Mucosa of descending colon (tissue), 3 donors: ENCODE measurements around the gene HHEX. TPM values are rescaled to one million over a fixed set of nuclear protein-coding genes. Genes with fewer than 3 reads are reported as not detected.

Experiments
- ATAC-seq: fragments of 200-7000 bp; cut with Tn5 transposase; one replicate; pipeline ENCODE4 v1.9.1; 2020; ENCODE audit warnings: mild to moderate bottlenecking, moderate library complexity
- DNase-seq, 3 donors: peaks; one replicate each; pipeline ENCODE4 v3.0.0-alpha.2; 2020
- H3K36me3 ChIP-seq: fragments of 200-600 bp; one replicate; pipeline ENCODE4 v1.8.0; 2021; ENCODE audit warnings: low read depth, mild to moderate bottlenecking
- H3K4me1 ChIP-seq: fragments of 200-600 bp; one replicate; pipeline ENCODE4 v1.8.0; 2021; ENCODE audit warnings: low read depth, mild to moderate bottlenecking
- H3K4me3 ChIP-seq: fragments of 200-600 bp; one replicate; pipeline ENCODE4 v1.8.0; 2021; ENCODE audit warnings: mild to moderate bottlenecking
- H3K9me3 ChIP-seq: fragments of 200-600 bp; one replicate; pipeline ENCODE4 v1.8.0; 2021; ENCODE audit warnings: mild to moderate bottlenecking
- intact Hi-C, 2 donors: fragments of 100-400 bp; cut with DNase I in 1 of 2; cut with micrococcal nuclease in 1 of 2; formaldehyde crosslinking; loops; one replicate each; pipeline versions ENCODE4 v1.11.0 to v1.11.1; 2022; cut with DNase I, micrococcal nuclease
- total RNA-seq, 3 donors: library from RNA; stranded (reverse); fragmentation: NEBNext Ultra II Directional in 2 of 3; extraction: Animal tissue kit (Norgen Biotek cat#: 25700) in 2 of 3; gene quantifications; one replicate each; pipeline versions ENCODE4 v1.2.1 to v1.2.4, GENCODE V29; 2021 to 2023
- TF ChIP-seq, protein P1 (sequence below): fragments of 200-600 bp; IDR thresholded peaks from one replicate; pipeline ENCODE4 v1.8.0; 2022; ENCODE audit warnings: antibody characterized with exemption, mild to moderate bottlenecking
- donor health status: DM: no; HTN: no; CAD: no; lungs with moderate emphysema.
- donor health status: DM: no; HTN: no; CAD: no.
- donor health status: DM: no; HTN: yes; CAD: no.

HHEX gene
- total RNA-seq, 3 donors from 2014 or later = 3.5 to 8.8 (median 4.0) TPM

DNA sequence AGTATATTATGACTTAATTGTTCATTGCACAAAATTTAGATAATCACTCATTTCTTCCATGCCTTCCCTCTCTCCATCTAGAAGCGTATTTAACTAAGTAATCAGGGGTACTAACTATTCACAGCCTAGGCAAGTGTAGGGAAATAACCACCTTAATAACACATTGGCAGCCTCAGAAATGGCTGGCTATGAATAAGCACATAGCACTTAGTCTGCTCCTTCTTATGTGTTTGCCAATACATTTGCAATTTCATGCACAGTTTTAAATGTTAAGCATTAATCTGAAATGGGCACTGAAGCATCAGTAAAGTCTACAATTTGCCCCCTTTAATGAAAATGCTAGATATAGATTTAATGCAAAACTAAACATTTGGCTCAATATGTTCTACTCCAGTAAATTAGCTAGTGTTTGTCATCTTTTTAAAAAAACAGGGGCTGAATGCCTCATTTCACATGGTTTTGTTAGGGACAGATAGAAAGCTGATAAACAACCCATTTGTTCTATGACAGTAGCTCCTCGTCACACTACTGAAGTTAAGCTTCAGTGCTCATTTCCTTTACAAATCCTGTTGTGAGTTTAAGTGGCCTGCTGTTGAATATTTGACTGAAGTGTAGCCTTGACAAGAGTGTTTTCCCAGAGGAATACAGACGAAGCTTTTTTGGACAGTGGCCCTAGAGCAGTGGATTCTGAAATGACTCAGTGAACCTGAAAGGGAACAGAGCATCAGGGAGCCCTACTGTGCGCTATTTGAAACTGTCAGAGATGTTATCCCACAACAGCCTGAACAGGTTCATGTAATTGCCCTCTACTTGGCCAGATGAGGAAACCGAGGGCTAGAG is 30.5 kb downstream of the HHEX start:
- Histone ChIP-seq H3K4me1 (no peaks in the 10 kb centered on the region), H3K36me3 (no peaks in the 10 kb centered on the region), H3K9me3 (no peaks in the 10 kb centered on the region), H3K4me3 (no peak overlapping the region)
- no peak for ATAC-seq
- TF ChIP-seq, protein P1, sequence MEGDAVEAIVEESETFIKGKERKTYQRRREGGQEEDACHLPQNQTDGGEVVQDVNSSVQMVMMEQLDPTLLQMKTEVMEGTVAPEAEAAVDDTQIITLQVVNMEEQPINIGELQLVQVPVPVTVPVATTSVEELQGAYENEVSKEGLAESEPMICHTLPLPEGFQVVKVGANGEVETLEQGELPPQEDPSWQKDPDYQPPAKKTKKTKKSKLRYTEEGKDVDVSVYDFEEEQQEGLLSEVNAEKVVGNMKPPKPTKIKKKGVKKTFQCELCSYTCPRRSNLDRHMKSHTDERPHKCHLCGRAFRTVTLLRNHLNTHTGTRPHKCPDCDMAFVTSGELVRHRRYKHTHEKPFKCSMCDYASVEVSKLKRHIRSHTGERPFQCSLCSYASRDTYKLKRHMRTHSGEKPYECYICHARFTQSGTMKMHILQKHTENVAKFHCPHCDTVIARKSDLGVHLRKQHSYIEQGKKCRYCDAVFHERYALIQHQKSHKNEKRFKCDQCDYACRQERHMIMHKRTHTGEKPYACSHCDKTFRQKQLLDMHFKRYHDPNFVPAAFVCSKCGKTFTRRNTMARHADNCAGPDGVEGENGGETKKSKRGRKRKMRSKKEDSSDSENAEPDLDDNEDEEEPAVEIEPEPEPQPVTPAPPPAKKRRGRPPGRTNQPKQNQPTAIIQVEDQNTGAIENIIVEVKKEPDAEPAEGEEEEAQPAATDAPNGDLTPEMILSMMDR = no peak
- intact Hi-C loops = no loop called here
- DNase-seq = no peak

DNA sequence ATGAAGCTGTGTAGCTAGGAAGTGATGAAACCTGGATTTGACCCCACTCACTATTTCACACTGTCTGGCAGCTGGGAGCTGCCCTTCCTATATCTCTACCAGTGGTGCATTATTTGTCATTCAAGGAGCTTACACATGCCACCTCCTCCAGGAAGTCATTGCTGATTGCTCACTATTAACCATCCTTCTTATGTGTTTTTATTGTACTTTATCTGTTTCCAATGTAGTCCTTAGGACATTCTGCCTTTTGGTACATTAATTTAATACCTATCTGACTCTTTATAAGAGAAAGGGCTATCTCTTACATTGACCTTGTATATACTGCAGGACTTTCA is 31.0 kb downstream of the HHEX start:
- no peak for ATAC-seq
- intact Hi-C loops = no loop called here
- TF ChIP-seq, protein P1 = no peak
- Histone ChIP-seq H3K4me1 (no peaks in the 10 kb centered on the region), H3K4me3 (no peak overlapping the region), H3K36me3 (no peaks in the 10 kb centered on the region), H3K9me3 (no peaks in the 10 kb centered on the region)
- no peak for DNase-seq

GRCh38 chr10:92722349-92722748 is 32.6 kb downstream of the HHEX start:
- DNase-seq = no peak
- Histone ChIP-seq H3K4me1 (no peaks in the 10 kb centered on the region), H3K36me3 (no peaks in the 10 kb centered on the region), H3K4me3 (no peak overlapping the region), H3K9me3 (no peaks in the 10 kb centered on the region)
- TF ChIP-seq, protein P1 = no peak
- no peak for ATAC-seq
- intact Hi-C loops = no loop called here

GRCh38 chr10:92727141-92727540 is 37.4 kb downstream of the HHEX start:
- Histone ChIP-seq H3K4me3 (no peak overlapping the region), H3K36me3 (no peaks in the 10 kb centered on the region), H3K9me3 (no peaks in the 10 kb centered on the region), H3K4me1 (no peaks in the 10 kb centered on the region)
- DNase-seq (no peak), ATAC-seq (no peak)
- TF ChIP-seq, protein P1 = no peak
- intact Hi-C loops = no loop called here

DNA sequence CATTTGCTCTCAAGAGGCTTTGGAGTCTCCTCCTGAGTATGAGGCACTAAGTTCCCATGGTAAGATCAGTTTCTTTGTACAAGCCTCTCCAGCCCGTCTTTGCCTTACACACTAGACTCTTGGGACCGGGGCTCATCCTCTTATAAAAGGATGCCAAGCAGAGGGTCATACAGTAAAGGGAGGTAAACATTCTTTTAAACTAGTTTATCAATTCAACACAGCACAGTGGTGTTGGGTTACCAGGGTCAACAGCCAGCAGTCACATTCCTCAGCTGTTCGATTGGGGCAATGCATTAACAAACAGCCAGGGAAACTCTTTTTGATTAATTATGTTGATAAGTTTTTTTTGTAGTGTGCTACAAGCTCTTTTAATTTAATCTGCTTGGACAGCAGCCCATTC is 37.8 kb downstream of the HHEX start:
- ATAC-seq (no peak), DNase-seq (no peak)
- Histone ChIP-seq H3K4me3 (no peak overlapping the region), H3K36me3 (no peaks in the 10 kb centered on the region), H3K9me3 (no peaks in the 10 kb centered on the region), H3K4me1 (no peaks in the 10 kb centered on the region)
- intact Hi-C loops = no loop called here
- TF ChIP-seq, protein P1 = no peak
